ENCODE measurements around the gene N4BP3.

Gene N4BP3

GRCh38 chr5:178147406-178147805, 34.1 kb downstream of the N4BP3 start:
- DNase-seq (ENCODE audit: low read depth in 2 of 2), result no peak

GRCh38 chr5:178149199-178149932, 36.0 kb downstream of the N4BP3 start:
- DNase-seq (ENCODE audit: low read depth in 2 of 2), result no peak

DNA sequence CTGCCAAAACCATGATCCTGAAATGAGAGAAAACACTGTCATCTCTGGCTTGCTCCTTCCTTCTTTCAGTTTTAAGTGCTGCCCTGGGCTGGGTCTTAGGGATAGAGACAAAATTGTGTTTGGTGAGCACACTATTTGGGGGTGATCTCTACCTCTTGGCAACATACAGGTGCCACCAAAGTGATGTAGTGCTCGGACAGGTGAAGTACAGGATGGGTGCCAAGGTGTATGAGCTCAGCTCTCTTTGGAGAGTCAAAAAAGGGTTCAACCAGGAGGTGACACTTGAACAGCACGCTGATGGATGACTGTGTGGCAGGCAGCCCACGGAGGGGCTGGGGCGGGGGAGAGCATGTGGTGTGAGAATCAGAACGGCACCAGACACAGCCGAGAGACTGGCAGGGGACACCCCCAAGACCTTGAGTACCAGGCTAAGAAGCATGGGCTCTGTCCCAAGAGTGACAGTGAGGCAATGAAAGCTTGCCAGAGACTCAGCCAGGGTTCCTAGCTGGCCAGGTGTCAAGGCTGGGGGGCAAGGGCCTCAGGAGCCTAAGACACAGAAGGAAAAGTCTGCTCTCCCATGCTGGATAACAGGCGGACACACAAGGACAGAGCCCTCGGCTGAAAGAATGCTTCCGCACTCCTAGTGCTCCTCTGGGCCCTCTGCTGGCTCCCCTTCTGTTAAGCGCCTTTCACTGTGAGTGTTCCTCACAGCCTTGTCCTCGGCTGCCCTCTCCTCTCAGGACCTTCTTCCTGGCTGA, 37.8 kb downstream of the N4BP3 start:
- DNase-seq (ENCODE audit: low read depth in 2 of 2), result no peak

GRCh38 chr5:178152491-178153444, 39.4 kb downstream of the N4BP3 start:
- DNase-seq (ENCODE audit: low read depth in 2 of 2), result no peak

- DNase-seq (ENCODE audit: low read depth in 2 of 2), result peak; percentile 94 to 98
Observed at GRCh38 chr5:178153530-178154340, 40.4 kb downstream of the N4BP3 start, which contains the start of gene NHP2. Gene NHP2 (minus strand): TSS chr5:178153885. CDS start chr5:178153817, 68 bp downstream.

- no peak for DNase-seq (ENCODE audit: low read depth in 2 of 2)
Observed at GRCh38 chr5:178155065-178155464, 41.7 kb downstream of the N4BP3 start.

GRCh38 chr5:178160176-178160575, 46.8 kb downstream of the N4BP3 start:
- no peak for DNase-seq (ENCODE audit: low read depth in 2 of 2)

GRCh38 chr5:178162481-178162880, 49.1 kb downstream of the N4BP3 start:
- DNase-seq (ENCODE audit: low read depth in 2 of 2), result no peak

- peak; percentile 83 to 91 for DNase-seq (ENCODE audit: low read depth in 2 of 2)
Observed at GRCh38 chr5:178163772-178164735, 50.7 kb downstream of the N4BP3 start.

- DNase-seq (ENCODE audit: low read depth in 2 of 2), result no peak
Observed at GRCh38 chr5:178165581-178165980, 52.2 kb downstream of the N4BP3 start.

DNA sequence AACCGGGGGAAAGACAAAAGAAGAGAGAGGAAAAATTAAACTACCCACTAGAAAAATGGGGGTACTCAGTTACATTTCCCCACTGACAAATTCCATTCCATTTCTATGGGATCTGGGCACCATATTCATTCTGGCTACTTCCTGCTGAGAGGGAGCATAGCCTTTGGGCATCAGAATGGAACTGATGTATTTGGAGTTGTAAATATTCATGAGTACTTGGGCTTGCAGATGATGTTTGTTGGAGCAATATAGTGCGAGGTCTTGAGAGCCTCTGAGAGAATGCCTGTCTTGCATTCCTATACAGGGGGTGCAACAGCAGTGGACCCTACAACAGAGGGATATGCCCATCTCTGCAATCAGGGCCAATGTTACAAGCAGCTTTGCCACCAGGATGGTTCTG, 57.1 kb downstream of the N4BP3 start:
- no peak for DNase-seq (ENCODE audit: low read depth in 2 of 2)

DNA sequence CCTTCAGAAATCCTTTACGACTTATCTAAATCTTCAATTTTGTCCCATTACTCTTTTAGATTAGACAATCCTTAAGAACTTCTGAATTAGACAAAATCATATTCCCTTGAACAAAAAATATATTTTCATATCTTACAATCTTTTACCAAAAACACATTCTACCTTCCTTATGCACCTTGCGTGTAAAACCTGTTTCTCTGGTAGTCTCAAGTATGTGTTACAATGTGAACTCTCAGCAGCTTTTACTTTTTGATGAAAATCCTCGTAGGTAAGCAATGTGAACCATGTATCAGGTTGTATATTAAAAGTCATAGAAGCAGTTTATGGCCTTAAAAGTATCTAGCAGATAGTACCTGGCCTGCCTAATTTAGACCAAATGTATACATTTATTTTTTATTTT, 61.1 kb downstream of the N4BP3 start:
- DNase-seq (ENCODE audit: low read depth in 2 of 2), result no peak
